Epidermal melanocyte (primary cell): ENCODE results near the gene ABR.
"Not testable (repeated sequence)": the region's sequence is repeated elsewhere in the genome, so short reads cannot be mapped to it uniquely, and the experiment has no call there.

Experiments used
- DNase-seq: peaks from one replicate; pipeline ENCODE4 v3.0.0; 2011; ENCODE audit warnings: low spot score; ENCODE audit not compliant: insufficient read length

ABR gene

GRCh38 chr17:987931-988330, 191.8 kb downstream of the ABR start:
- DNase-seq, result no peak

GRCh38 chr17:986322-986929, 193.4 kb downstream of the ABR start:
- no peak for DNase-seq

GRCh38 chr17:983921-984320, 195.9 kb downstream of the ABR start:
- no peak for DNase-seq

GRCh38 chr17:981292-981658, 198.5 kb downstream of the ABR start:
- DNase-seq, result no peak

- peak; percentile 71 for DNase-seq
These were observed 199.1 kb downstream of the ABR start for GRCh38 chr17:980406-981291.

- peak; percentile 59 for DNase-seq
These were observed 200.0 kb downstream of the ABR start, which contains the start of gene NXN for GRCh38 chr17:979539-980405. TSS of gene NXN (minus strand) at chr17:979776.

- DNase-seq, result no peak
These were observed 200.6 kb downstream of the ABR start for GRCh38 chr17:979212-979538.

GRCh38 chr17:978103-979093, 201.4 kb downstream of the ABR start:
- DNase-seq, result no peak

- no peak for DNase-seq
These were observed 202.6 kb downstream of the ABR start for GRCh38 chr17:977166-977565.

GRCh38 chr17:976312-976711, 203.5 kb downstream of the ABR start:
- DNase-seq, result no peak

GRCh38 chr17:975371-975915, 204.3 kb downstream of the ABR start:
- DNase-seq, result no peak

- not testable (repeated sequence) for DNase-seq
These were observed 205.0 kb downstream of the ABR start for GRCh38 chr17:974778-975177.

GRCh38 chr17:973053-973452, 206.7 kb downstream of the ABR start:
- no peak for DNase-seq

GRCh38 chr17:971861-972260, 207.9 kb downstream of the ABR start:
- DNase-seq, result not testable (repeated sequence)

- no peak for DNase-seq
These were observed 209.4 kb downstream of the ABR start for GRCh38 chr17:970364-970763.

GRCh38 chr17:969811-970355, 209.9 kb downstream of the ABR start:
- DNase-seq, result no peak

GRCh38 chr17:968812-969730, 210.7 kb downstream of the ABR start:
- no peak for DNase-seq

- DNase-seq, result no peak
These were observed 212.7 kb downstream of the ABR start for GRCh38 chr17:967122-967521.

- no peak for DNase-seq
These were observed 214.3 kb downstream of the ABR start for GRCh38 chr17:965311-965989.
